Muscle layer of colon (tissue), 2 donors: ENCODE results near the gene HERPUD2.
"Not testable (repeated sequence)": the region's sequence is repeated elsewhere in the genome, so short reads cannot be mapped to it uniquely, and the experiment has no call there.

Experiments
- H3K27ac ChIP-seq: one replicate; pipeline ENCODE4 v1.7.0; 2013; ENCODE audit warnings: low read depth, mild to moderate bottlenecking, low read length, moderate library complexity
- H3K27me3 ChIP-seq, 2 donors: one replicate each; pipeline ENCODE4 v1.7.0; 2013; ENCODE audit warnings: low read length in 2 of 2, mild to moderate bottlenecking in 2 of 2; ENCODE audit not compliant: insufficient read depth in 2 of 2, control insufficient read depth in 1 of 2
- H3K36me3 ChIP-seq: one replicate; pipeline ENCODE4 v1.7.0; 2013; ENCODE audit warnings: mild to moderate bottlenecking, low read length; ENCODE audit not compliant: insufficient read depth
- H3K4me1 ChIP-seq: one replicate; pipeline ENCODE4 v1.7.0; 2013; ENCODE audit warnings: mild to moderate bottlenecking, low read length; ENCODE audit not compliant: insufficient read depth
- H3K4me3 ChIP-seq, 2 donors: one replicate each; pipeline ENCODE4 v1.7.0; 2013; ENCODE audit warnings: low read length in 2 of 2, low read depth in 1 of 2, mild to moderate bottlenecking in 1 of 2, moderate library complexity in 1 of 2
- H3K9ac ChIP-seq: one replicate; pipeline ENCODE4 v1.7.0; 2013; ENCODE audit warnings: low read length
- H3K9me3 ChIP-seq: one replicate; pipeline ENCODE4 v1.7.0; 2013; ENCODE audit warnings: mild to moderate bottlenecking, low read length
- donor health status: abdominal sarcoma.
- donor health status: Adenocarcinoma of cecum.

The HERPUD2 gene

GRCh38 chr7:35670856-35671569 is 23.9 kb downstream of the HERPUD2 start:
- Histone ChIP-seq H3K9me3 (no peaks in the 10 kb centered on the region), H3K36me3 (peaks cover 14% of the 10 kb centered on the region), H3K27me3 (no peaks in the 10 kb centered on the region), H3K9ac (no peak overlapping the region), H3K4me3 (no peak overlapping the region), H3K4me1 (no peaks in the 10 kb centered on the region), H3K27ac (no peak overlapping the region)

GRCh38 chr7:35660411-35660810 is 34.5 kb downstream of the HERPUD2 start:
- H3K27ac ChIP-seq, H3K27me3 ChIP-seq: not testable (repeated sequence)

GRCh38 chr7:35658606-35659201 is 36.2 kb downstream of the HERPUD2 start:
- Histone ChIP-seq H3K4me1 (no peaks in the 10 kb centered on the region), H3K9ac (no peak overlapping the region), H3K36me3 (no peaks in the 10 kb centered on the region), H3K27ac (no peak overlapping the region), H3K4me3 (no peak overlapping the region), H3K27me3 (no peaks in the 10 kb centered on the region), H3K9me3 (no peaks in the 10 kb centered on the region)

More at GRCh38 chr7:35660411-35660810, 34.5 kb downstream of the HERPUD2 start:
- not testable (repeated sequence) for H3K9ac ChIP-seq, H3K4me3 ChIP-seq, H3K4me1 ChIP-seq, H3K9me3 ChIP-seq, H3K36me3 ChIP-seq

- H3K9me3 ChIP-seq: peaks cover 4% of the 10 kb centered on the region
- H3K4me1 ChIP-seq: no peaks in the 10 kb centered on the region
- H3K9ac ChIP-seq: no peak overlapping the region
- no peak overlapping the region for H3K27ac ChIP-seq
- no peak overlapping the region for H3K4me3 ChIP-seq
- H3K27me3 ChIP-seq: no peaks in the 10 kb centered on the region
- H3K36me3 ChIP-seq: no peaks in the 10 kb centered on the region
Measured at GRCh38 chr7:35657125-35657524, 37.8 kb downstream of the HERPUD2 start.

GRCh38 chr7:35654558-35654957 is 40.4 kb downstream of the HERPUD2 start:
- not testable (repeated sequence) for H3K9me3 ChIP-seq, H3K27me3 ChIP-seq, H3K4me1 ChIP-seq, H3K4me3 ChIP-seq, H3K36me3 ChIP-seq, H3K9ac ChIP-seq, H3K27ac ChIP-seq

- H3K27ac ChIP-seq: no peak overlapping the region
- no peaks in the 10 kb centered on the region for H3K27me3 ChIP-seq
- H3K9me3 ChIP-seq: peaks cover 5% of the 10 kb centered on the region
- H3K4me1 ChIP-seq: peaks cover 14% of the 10 kb centered on the region
- no peak overlapping the region for H3K4me3 ChIP-seq
- no peak overlapping the region for H3K9ac ChIP-seq
- peaks cover 8% of the 10 kb centered on the region for H3K36me3 ChIP-seq
Measured at GRCh38 chr7:35652124-35652523, 42.8 kb downstream of the HERPUD2 start.

- no peaks in the 10 kb centered on the region for H3K27me3 ChIP-seq
- H3K4me3 ChIP-seq: no peak overlapping the region
- peaks cover 8% of the 10 kb centered on the region for H3K36me3 ChIP-seq
- no peak overlapping the region for H3K27ac ChIP-seq
- H3K9me3 ChIP-seq: peaks cover 5% of the 10 kb centered on the region
- no peak overlapping the region for H3K9ac ChIP-seq
- peaks cover 24% of the 10 kb centered on the region for H3K4me1 ChIP-seq
Measured at GRCh38 chr7:35650751-35651150, 44.2 kb downstream of the HERPUD2 start.

- Histone ChIP-seq H3K27me3 (no peaks in the 10 kb centered on the region), H3K4me1 (peaks cover 24% of the 10 kb centered on the region)
Measured at GRCh38 chr7:35649711-35650110, 45.2 kb downstream of the HERPUD2 start.

GRCh38 chr7:35648367-35648766 is 46.6 kb downstream of the HERPUD2 start:
- H3K9me3 ChIP-seq: peaks cover 5% of the 10 kb centered on the region
- H3K27ac ChIP-seq: no peak overlapping the region
- no peak overlapping the region for H3K4me3 ChIP-seq
- H3K9ac ChIP-seq: no peak overlapping the region
- peaks cover 30% of the 10 kb centered on the region for H3K4me1 ChIP-seq
- no peaks in the 10 kb centered on the region for H3K27me3 ChIP-seq
- peaks cover 8% of the 10 kb centered on the region for H3K36me3 ChIP-seq

More at GRCh38 chr7:35649711-35650110, 45.2 kb downstream of the HERPUD2 start:
- no peak overlapping the region for H3K4me3 ChIP-seq
- no peak overlapping the region for H3K9ac ChIP-seq
- H3K36me3 ChIP-seq: peaks cover 8% of the 10 kb centered on the region
- no peak overlapping the region for H3K27ac ChIP-seq
- peaks cover 5% of the 10 kb centered on the region for H3K9me3 ChIP-seq

GRCh38 chr7:35647171-35647574 is 47.8 kb downstream of the HERPUD2 start:
- Histone ChIP-seq H3K9me3 (peaks cover under 1% of the 10 kb centered on the region), H3K36me3 (peaks cover 8% of the 10 kb centered on the region), H3K4me1 (peaks cover 30% of the 10 kb centered on the region), H3K27ac (no peak overlapping the region), H3K4me3 (no peak overlapping the region), H3K9ac (no peak overlapping the region), H3K27me3 (no peaks in the 10 kb centered on the region)

GRCh38 chr7:35646289-35647023 is 48.5 kb downstream of the HERPUD2 start:
- Histone ChIP-seq H3K4me1 (peaks cover 30% of the 10 kb centered on the region), H3K9me3 (no peaks in the 10 kb centered on the region), H3K27ac (no peak overlapping the region)

More at GRCh38 chr7:35646289-35647023, 48.5 kb downstream of the HERPUD2 start:
- Histone ChIP-seq H3K27me3 (no peaks in the 10 kb centered on the region), H3K9ac (no peak overlapping the region), H3K36me3 (peaks cover 8% of the 10 kb centered on the region), H3K4me3 (no peak overlapping the region)
